K562 (cell line): ENCODE data around the gene COL8A2. TPM values are rescaled to one million over a fixed set of nuclear protein-coding genes. Genes with fewer than 3 reads are reported as not detected.

Source experiments
- CHCHD3 ChIP-seq: fragments of 250-450 bp; sonication (Bioruptor Pico); IDR thresholded peaks from 2 replicates; pipeline ENCODE4 v2.1.2; 2022; ENCODE audit warnings: mild to moderate bottlenecking
- GTF2F1 ChIP-seq: IDR thresholded peaks from 2 replicates; pipeline ENCODE4 v1.6.1; 2011; ENCODE audit warnings: low read depth, low read length, improper control_type of control experiment
- KAT2B ChIP-seq: IDR thresholded peaks from one replicate; pipeline ENCODE4 v1.6.1; 2012; ENCODE audit warnings: low read depth, mild to moderate bottlenecking, control low read depth, inconsistent platforms, low read length, moderate library complexity
- LARP7 ChIP-seq: fragments of 450-650 bp; IDR thresholded peaks from 2 replicates; pipeline ENCODE4 v1.6.1; 2016
- UBTF ChIP-seq, 2 experiments: IDR thresholded peaks; 2 replicates each; pipeline ENCODE4 v1.6.1; 2012; ENCODE audit warnings: improper control_type of control experiment in 2 of 2, low read depth in 2 of 2, low read length in 2 of 2, borderline replicate concordance in 1 of 2
- ZNF668 ChIP-seq: fragments of 250-450 bp; sonication (Bioruptor Pico); IDR thresholded peaks from 2 replicates; pipeline ENCODE4 v1.8.0; 2022; ENCODE audit warnings: mild to moderate bottlenecking, inconsistent platforms
- polyA plus RNA-seq, 8 experiments: library from polyadenylated mRNA; depleted of rRNA in 4 of 8; stranded (reverse) in 5 of 8; unstranded in 3 of 8; fragments of >200 nt; fragmentation: Nextera tagmentation in 2 of 8; fragmentation: Illumina TruSeq in 1 of 8; extraction: Ambion mirVana in 2 of 8; extraction: Trizol in 1 of 8; gene quantifications; 2 replicates each; pipeline versions ENCODE4 v1.2.1 to v1.2.3, GENCODE V29; 2011 to 2014; ENCODE audit warnings: inconsistent platforms in 1 of 8, missing spikeins in 1 of 8
- total RNA-seq, 7 experiments: library from RNA; depleted of rRNA in 6 of 7; stranded (reverse); fragments of >200 nt in 6 of 7; fragmentation: Illumina TruSeq in 2 of 7; extraction: Trizol in 2 of 7; gene quantifications; 2 replicates each; pipeline versions ENCODE4 v1.2.1 to v1.2.3, GENCODE V29; 2011 to 2021; ENCODE audit warnings: low replicate concordance in 1 of 7
- TF ChIP-seq, protein P1 (sequence below): fragments of 450-650 bp; IDR thresholded peaks from 2 replicates; pipeline ENCODE4 v1.6.1; 2016; ENCODE audit warnings: mild to moderate bottlenecking, moderate library complexity
- TF ChIP-seq, protein P2 (sequence below), 3 experiments: fragments of 200-800 bp in 1 of 3; sonication (Bioruptor generic) in 1 of 3; sonication (generic) in 1 of 3; formaldehyde crosslinking in 1 of 3; IDR thresholded peaks; 2 replicates each; pipeline versions ENCODE4 v1.6.1 to v1.8.0; 2016 to 2022; ENCODE audit warnings: mild to moderate bottlenecking in 2 of 3, missing compliant biosample characterization in 2 of 3, missing genetic modification characterization in 2 of 3, missing genetic modification reagents in 1 of 3
- TF ChIP-seq, protein P3 (sequence below): fragments of 450-650 bp; IDR thresholded peaks from 2 replicates; pipeline ENCODE4 v1.6.1; 2016; ENCODE audit warnings: low read depth, mild to moderate bottlenecking, moderate library complexity

Gene COL8A2
- total and polyA plus RNA-seq, 9 of the 15 experiments (the other 6 are each of a cell fraction or from before 2014, with no cell fraction given), result 0.03 to 0.14 (median 0.04) TPM; not detected in 5

GRCh38 chr1:36161641-36162531, 36.9 kb upstream of the COL8A2 start (continued):
- TF ChIP-seq, protein P1, sequence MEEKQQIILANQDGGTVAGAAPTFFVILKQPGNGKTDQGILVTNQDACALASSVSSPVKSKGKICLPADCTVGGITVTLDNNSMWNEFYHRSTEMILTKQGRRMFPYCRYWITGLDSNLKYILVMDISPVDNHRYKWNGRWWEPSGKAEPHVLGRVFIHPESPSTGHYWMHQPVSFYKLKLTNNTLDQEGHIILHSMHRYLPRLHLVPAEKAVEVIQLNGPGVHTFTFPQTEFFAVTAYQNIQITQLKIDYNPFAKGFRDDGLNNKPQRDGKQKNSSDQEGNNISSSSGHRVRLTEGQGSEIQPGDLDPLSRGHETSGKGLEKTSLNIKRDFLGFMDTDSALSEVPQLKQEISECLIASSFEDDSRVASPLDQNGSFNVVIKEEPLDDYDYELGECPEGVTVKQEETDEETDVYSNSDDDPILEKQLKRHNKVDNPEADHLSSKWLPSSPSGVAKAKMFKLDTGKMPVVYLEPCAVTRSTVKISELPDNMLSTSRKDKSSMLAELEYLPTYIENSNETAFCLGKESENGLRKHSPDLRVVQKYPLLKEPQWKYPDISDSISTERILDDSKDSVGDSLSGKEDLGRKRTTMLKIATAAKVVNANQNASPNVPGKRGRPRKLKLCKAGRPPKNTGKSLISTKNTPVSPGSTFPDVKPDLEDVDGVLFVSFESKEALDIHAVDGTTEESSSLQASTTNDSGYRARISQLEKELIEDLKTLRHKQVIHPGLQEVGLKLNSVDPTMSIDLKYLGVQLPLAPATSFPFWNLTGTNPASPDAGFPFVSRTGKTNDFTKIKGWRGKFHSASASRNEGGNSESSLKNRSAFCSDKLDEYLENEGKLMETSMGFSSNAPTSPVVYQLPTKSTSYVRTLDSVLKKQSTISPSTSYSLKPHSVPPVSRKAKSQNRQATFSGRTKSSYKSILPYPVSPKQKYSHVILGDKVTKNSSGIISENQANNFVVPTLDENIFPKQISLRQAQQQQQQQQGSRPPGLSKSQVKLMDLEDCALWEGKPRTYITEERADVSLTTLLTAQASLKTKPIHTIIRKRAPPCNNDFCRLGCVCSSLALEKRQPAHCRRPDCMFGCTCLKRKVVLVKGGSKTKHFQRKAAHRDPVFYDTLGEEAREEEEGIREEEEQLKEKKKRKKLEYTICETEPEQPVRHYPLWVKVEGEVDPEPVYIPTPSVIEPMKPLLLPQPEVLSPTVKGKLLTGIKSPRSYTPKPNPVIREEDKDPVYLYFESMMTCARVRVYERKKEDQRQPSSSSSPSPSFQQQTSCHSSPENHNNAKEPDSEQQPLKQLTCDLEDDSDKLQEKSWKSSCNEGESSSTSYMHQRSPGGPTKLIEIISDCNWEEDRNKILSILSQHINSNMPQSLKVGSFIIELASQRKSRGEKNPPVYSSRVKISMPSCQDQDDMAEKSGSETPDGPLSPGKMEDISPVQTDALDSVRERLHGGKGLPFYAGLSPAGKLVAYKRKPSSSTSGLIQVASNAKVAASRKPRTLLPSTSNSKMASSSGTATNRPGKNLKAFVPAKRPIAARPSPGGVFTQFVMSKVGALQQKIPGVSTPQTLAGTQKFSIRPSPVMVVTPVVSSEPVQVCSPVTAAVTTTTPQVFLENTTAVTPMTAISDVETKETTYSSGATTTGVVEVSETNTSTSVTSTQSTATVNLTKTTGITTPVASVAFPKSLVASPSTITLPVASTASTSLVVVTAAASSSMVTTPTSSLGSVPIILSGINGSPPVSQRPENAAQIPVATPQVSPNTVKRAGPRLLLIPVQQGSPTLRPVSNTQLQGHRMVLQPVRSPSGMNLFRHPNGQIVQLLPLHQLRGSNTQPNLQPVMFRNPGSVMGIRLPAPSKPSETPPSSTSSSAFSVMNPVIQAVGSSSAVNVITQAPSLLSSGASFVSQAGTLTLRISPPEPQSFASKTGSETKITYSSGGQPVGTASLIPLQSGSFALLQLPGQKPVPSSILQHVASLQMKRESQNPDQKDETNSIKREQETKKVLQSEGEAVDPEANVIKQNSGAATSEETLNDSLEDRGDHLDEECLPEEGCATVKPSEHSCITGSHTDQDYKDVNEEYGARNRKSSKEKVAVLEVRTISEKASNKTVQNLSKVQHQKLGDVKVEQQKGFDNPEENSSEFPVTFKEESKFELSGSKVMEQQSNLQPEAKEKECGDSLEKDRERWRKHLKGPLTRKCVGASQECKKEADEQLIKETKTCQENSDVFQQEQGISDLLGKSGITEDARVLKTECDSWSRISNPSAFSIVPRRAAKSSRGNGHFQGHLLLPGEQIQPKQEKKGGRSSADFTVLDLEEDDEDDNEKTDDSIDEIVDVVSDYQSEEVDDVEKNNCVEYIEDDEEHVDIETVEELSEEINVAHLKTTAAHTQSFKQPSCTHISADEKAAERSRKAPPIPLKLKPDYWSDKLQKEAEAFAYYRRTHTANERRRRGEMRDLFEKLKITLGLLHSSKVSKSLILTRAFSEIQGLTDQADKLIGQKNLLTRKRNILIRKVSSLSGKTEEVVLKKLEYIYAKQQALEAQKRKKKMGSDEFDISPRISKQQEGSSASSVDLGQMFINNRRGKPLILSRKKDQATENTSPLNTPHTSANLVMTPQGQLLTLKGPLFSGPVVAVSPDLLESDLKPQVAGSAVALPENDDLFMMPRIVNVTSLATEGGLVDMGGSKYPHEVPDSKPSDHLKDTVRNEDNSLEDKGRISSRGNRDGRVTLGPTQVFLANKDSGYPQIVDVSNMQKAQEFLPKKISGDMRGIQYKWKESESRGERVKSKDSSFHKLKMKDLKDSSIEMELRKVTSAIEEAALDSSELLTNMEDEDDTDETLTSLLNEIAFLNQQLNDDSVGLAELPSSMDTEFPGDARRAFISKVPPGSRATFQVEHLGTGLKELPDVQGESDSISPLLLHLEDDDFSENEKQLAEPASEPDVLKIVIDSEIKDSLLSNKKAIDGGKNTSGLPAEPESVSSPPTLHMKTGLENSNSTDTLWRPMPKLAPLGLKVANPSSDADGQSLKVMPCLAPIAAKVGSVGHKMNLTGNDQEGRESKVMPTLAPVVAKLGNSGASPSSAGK, result peak; percentile 66
- TF ChIP-seq, protein P2, sequence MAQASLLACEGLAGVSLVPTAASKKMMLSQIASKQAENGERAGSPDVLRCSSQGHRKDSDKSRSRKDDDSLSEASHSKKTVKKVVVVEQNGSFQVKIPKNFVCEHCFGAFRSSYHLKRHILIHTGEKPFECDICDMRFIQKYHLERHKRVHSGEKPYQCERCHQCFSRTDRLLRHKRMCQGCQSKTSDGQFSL (CRISPR knock-in tag; IDR thresholded peaks at IDR 0.05), result peak; percentile 96
- TF ChIP-seq, protein P2 (tag; IDR thresholded peaks at IDR 0.05), result peak in 1 of 2 experiments; percentile 46; a peak in 1 of 4 replicates
- TF ChIP-seq ZNF668 (CRISPR knock-in tag) (no peak), KAT2B (no peak), GTF2F1 (no peak), UBTF (IDR thresholded peaks at IDR 0.05; ENCODE audit: borderline replicate concordance in 1 of 2, low read depth in 2 of 2, low read length in 2 of 2) (no peak), CHCHD3 (CRISPR knock-in tag) (no peak), LARP7 (peak; percentile 93; the same call in 1 of the 2 replicates)
- TF ChIP-seq, protein P3, sequence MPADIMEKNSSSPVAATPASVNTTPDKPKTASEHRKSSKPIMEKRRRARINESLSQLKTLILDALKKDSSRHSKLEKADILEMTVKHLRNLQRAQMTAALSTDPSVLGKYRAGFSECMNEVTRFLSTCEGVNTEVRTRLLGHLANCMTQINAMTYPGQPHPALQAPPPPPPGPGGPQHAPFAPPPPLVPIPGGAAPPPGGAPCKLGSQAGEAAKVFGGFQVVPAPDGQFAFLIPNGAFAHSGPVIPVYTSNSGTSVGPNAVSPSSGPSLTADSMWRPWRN, result no peak
